HEK293T (cell line): ENCODE data around the gene SOCS2.

Experiments
- CTCF ChIA-PET: fragments of 350-600 bp; formaldehyde crosslinking; extraction: SDS; loops from one replicate; lab custom pipeline; 2021; ENCODE audit warnings: antibody characterized with exemption, inconsistent platforms; lab: Yijun Ruan, JAX
- POLR2A ChIA-PET: fragments of 350-600 bp; formaldehyde crosslinking; extraction: SDS; loops from one replicate; lab custom pipeline; 2020; ENCODE audit warnings: antibody characterized with exemption, inconsistent platforms; lab: Yijun Ruan, JAX
- DNase-seq: peaks from one replicate; pipeline ENCODE4 v3.0.0; 2012; ENCODE audit warnings: mixed read lengths; ENCODE audit errors: extremely low spot score
- ARNT ChIP-seq: fragments of 450-650 bp; IDR thresholded peaks from 2 replicates; pipeline ENCODE4 v1.6.1; 2017; ENCODE audit warnings: mild to moderate bottlenecking
- BHLHE40 ChIP-seq: fragments of 450-650 bp; IDR thresholded peaks from 2 replicates; pipeline ENCODE4 v1.6.1; 2016; ENCODE audit warnings: mild to moderate bottlenecking, moderate library complexity, borderline replicate concordance
- CTBP1 ChIP-seq: fragments of 450-650 bp; IDR thresholded peaks from 2 replicates; pipeline ENCODE4 v1.6.1; 2016; ENCODE audit warnings: borderline replicate concordance
- ELF4 ChIP-seq: fragments of 450-650 bp; IDR thresholded peaks from 2 replicates; pipeline ENCODE4 v1.6.1; 2017; ENCODE audit warnings: antibody characterized with exemption
- FOXA1 ChIP-seq: fragments of 450-650 bp; IDR thresholded peaks from 2 replicates; pipeline ENCODE4 v1.6.1; 2016; ENCODE audit warnings: mild to moderate bottlenecking
- FOXK2 ChIP-seq: fragments of 450-650 bp; IDR thresholded peaks from 2 replicates; pipeline ENCODE4 v1.6.1; 2016; ENCODE audit warnings: mild to moderate bottlenecking
- FOXM1 ChIP-seq: fragments of 450-650 bp; IDR thresholded peaks from 2 replicates; pipeline ENCODE4 v1.6.1; 2017; ENCODE audit warnings: mild to moderate bottlenecking, borderline replicate concordance
- HDGF ChIP-seq: fragments of 450-650 bp; IDR thresholded peaks from 2 replicates; pipeline ENCODE4 v1.6.1; 2017; ENCODE audit warnings: antibody characterized with exemption, borderline replicate concordance
- L3MBTL2 ChIP-seq: fragments of 450-650 bp; conservative IDR thresholded peaks from 2 replicates; pipeline ENCODE4 v1.6.1; 2016; ENCODE audit warnings: mild to moderate bottlenecking
- LEF1 ChIP-seq: fragments of 450-650 bp; IDR thresholded peaks from 2 replicates; pipeline ENCODE4 v1.6.1; 2017; ENCODE audit warnings: mild to moderate bottlenecking, borderline replicate concordance
- NFRKB ChIP-seq: fragments of 450-650 bp; IDR thresholded peaks from 2 replicates; pipeline ENCODE4 v1.6.1; 2016; ENCODE audit warnings: mild to moderate bottlenecking, moderate library complexity
- PKNOX1 ChIP-seq: fragments of 450-650 bp; IDR thresholded peaks from 2 replicates; pipeline ENCODE4 v1.6.1; 2016
- SP1 ChIP-seq: fragments of 450-650 bp; IDR thresholded peaks from 2 replicates; pipeline ENCODE4 v1.6.1; 2017
- SUZ12 ChIP-seq: fragments of 450-650 bp; IDR thresholded peaks from 2 replicates; pipeline ENCODE4 v1.6.1; 2016; ENCODE audit warnings: mild to moderate bottlenecking
- TARDBP ChIP-seq: fragments of 450-650 bp; IDR thresholded peaks from 2 replicates; pipeline ENCODE4 v1.6.1; 2016
- ZNF384 ChIP-seq: fragments of 450-650 bp; IDR thresholded peaks from 2 replicates; pipeline ENCODE4 v1.6.1; 2016

SOCS2 gene

GRCh38 chr12:93572712-93573551, 457 bp downstream of the SOCS2 start:
- CTCF ChIA-PET, result interaction anchor here (0.7 to 1.4 kb wide), 2 partner anchors 400 to 529 kb away, joined by 3 read pairs; no protein-coding TSS in a partner anchor
- POLR2A ChIA-PET, result interaction anchor here (0.7 to 0.9 kb wide), 2 partner anchors 172 to 213 kb away, joined by 3 read pairs; no protein-coding TSS in a partner anchor
- DNase-seq, result no peak
- TF ChIP-seq L3MBTL2, result 0 out of 2 replicates have a peak, but pooled peaks have one; percentile 26
- TF ChIP-seq ELF4, result no peak

GRCh38 chr12:93573552-93574223, 1.2 kb downstream of the SOCS2 start:
- ChIA-PET POLR2A (interaction anchor here (0.7 kb wide), 1 partner anchor 212 kb away, joined by 3 read pairs; no protein-coding TSS in a partner anchor), CTCF (interaction anchor here (0.6 to 1.4 kb wide), 4 partner anchors 16 to 529 kb away, joined by 3 to 4 read pairs (median 3); no protein-coding TSS in a partner anchor)
- TF ChIP-seq FOXA1 (no peak), HDGF (no peak), BHLHE40 (no peak), ARNT (no peak), TARDBP (no peak), CTBP1 (no peak), LEF1 (no peak), SP1 (no peak), L3MBTL2 (no peak), NFRKB (no peak), ELF4 (no peak), FOXK2 (no peak)
- DNase-seq, result no peak

GRCh38 chr12:93577222-93577621, 4.7 kb downstream of the SOCS2 start:
- no peak for DNase-seq
- TF ChIP-seq PKNOX1 (no peak), FOXM1 (no peak), FOXA1 (no peak)
- CTCF ChIA-PET, result interaction anchor here (1.1 kb wide), 1 partner anchor 190 kb away, joined by 3 read pairs; no protein-coding TSS in a partner anchor
- POLR2A ChIA-PET, result no interaction called here

GRCh38 chr12:93578221-93578620, 5.7 kb downstream of the SOCS2 start:
- no peak for DNase-seq
- ChIA-PET CTCF (interaction anchor here (1.1 kb wide), 1 partner anchor 189 kb away, joined by 3 read pairs; no protein-coding TSS in a partner anchor), POLR2A (no interaction called here)
- TF ChIP-seq FOXA1 (no peak), LEF1 (no peak), TARDBP (no peak), ELF4 (no peak), L3MBTL2 (no peak), PKNOX1 (no peak), FOXK2 (no peak), SUZ12 (no peak), SP1 (no peak), ARNT (no peak), HDGF (no peak), FOXM1 (no peak), CTBP1 (no peak), ZNF384 (no peak), NFRKB (no peak)

- TF ChIP-seq SP1 (no peak), HDGF (no peak), FOXM1 (no peak), ARNT (no peak), FOXK2 (no peak), ELF4 (no peak), TARDBP (no peak), BHLHE40 (no peak), ZNF384 (no peak), FOXA1 (no peak), LEF1 (no peak), NFRKB (no peak), L3MBTL2 (no peak), SUZ12 (no peak), CTBP1 (no peak), PKNOX1 (no peak)
- no peak for DNase-seq
- ChIA-PET POLR2A (no interaction called here), CTCF (interaction anchor here (0.8 kb wide), 1 partner anchor 11 kb away, joined by 3 read pairs; no protein-coding TSS in a partner anchor)
These were observed 8.2 kb downstream of the SOCS2 start for GRCh38 chr12:93580682-93581081.

GRCh38 chr12:93581370-93581769, 8.9 kb downstream of the SOCS2 start:
- ChIA-PET POLR2A (no interaction called here), CTCF (interaction anchor here (0.8 kb wide), 1 partner anchor 11 kb away, joined by 3 read pairs; no protein-coding TSS in a partner anchor)
- TF ChIP-seq ARNT, result no peak
- no peak for TF ChIP-seq NFRKB
- TF ChIP-seq SP1, result no peak
- TF ChIP-seq ZNF384, result no peak
- no peak for TF ChIP-seq LEF1
- TF ChIP-seq BHLHE40, result no peak
- TF ChIP-seq FOXM1, result no peak
- no peak for TF ChIP-seq FOXK2
- no peak for TF ChIP-seq HDGF
- no peak for DNase-seq
